WERI-Rb-1 (cell line): Measurements from ENCODE around the gene MRPL4.
"Not testable (repeated sequence)": the region's sequence is repeated elsewhere in the genome, so short reads cannot be mapped to it uniquely, and the experiment has no call there.

Experiments used
- DNase-seq: peaks from one replicate; pipeline ENCODE4 v3.0.0-alpha.2; 2020
- H3K27ac ChIP-seq: fragments of 250-450 bp; sonication (Bioruptor Pico); 2 replicates; pipeline ENCODE4 v1.5.1; 2020; ENCODE audit warnings: mild to moderate bottlenecking, moderate library complexity
- H3K27me3 ChIP-seq: fragments of 250-450 bp; sonication (Bioruptor Pico); 2 replicates; pipeline ENCODE4 v1.5.1; 2021; ENCODE audit warnings: mild to moderate bottlenecking, low read depth, moderate library complexity; ENCODE audit not compliant: insufficient read depth, severe bottlenecking
- H3K36me3 ChIP-seq: fragments of 250-450 bp; sonication (Bioruptor Pico); 2 replicates; pipeline ENCODE4 v1.5.1; 2020; ENCODE audit warnings: mild to moderate bottlenecking, moderate library complexity
- H3K4me3 ChIP-seq: 2 replicates; pipeline ENCODE4 v1.5.1; 2011; ENCODE audit warnings: low read depth, mild to moderate bottlenecking, control low read depth, low read length
- H3K9me3 ChIP-seq: fragments of 250-450 bp; sonication (Bioruptor Pico); 2 replicates; pipeline ENCODE4 v1.5.1; 2021; ENCODE audit warnings: mild to moderate bottlenecking, moderate library complexity; ENCODE audit not compliant: severe bottlenecking
- CTCF ChIP-seq: IDR thresholded peaks from 2 replicates; pipeline ENCODE4 v1.5.1; 2011; ENCODE audit warnings: low read depth, mild to moderate bottlenecking, control low read depth, inconsistent platforms, low read length

Gene MRPL4

GRCh38 chr19:10230861-10231611 is 21.0 kb upstream of the MRPL4 start, which contains the start of gene S1PR2:
S1PR2 (minus strand) TSS chr19:10231331; CDS start chr19:10224905, 6,426 bp downstream.
- Histone ChIP-seq H3K9me3 (no peaks in the 10 kb centered on the region), H3K36me3 (no peaks in the 10 kb centered on the region), H3K4me3 (peak within 1 kb of the TSS; percentile 90), H3K27me3 (no peaks in the 10 kb centered on the region), H3K27ac (peak within 1 kb of the TSS; percentile 66)
- peak; percentile 68 for DNase-seq
- TF ChIP-seq CTCF = no peak

- Histone ChIP-seq H3K9me3 (no peaks in the 10 kb centered on the region), H3K27ac (no peak overlapping the region), H3K27me3 (no peaks in the 10 kb centered on the region), H3K4me3 (peak overlapping the region; percentile 90; the same call in 1 of the 2 replicates), H3K36me3 (no peaks in the 10 kb centered on the region)
- TF ChIP-seq CTCF = no peak
- DNase-seq = no peak
Measured at GRCh38 chr19:10231612-10232228, 20.3 kb upstream of the MRPL4 start.

GRCh38 chr19:10233946-10234345 is 18.1 kb upstream of the MRPL4 start:
- Histone ChIP-seq H3K9me3 (no peaks in the 10 kb centered on the region), H3K4me3 (no peak overlapping the region), H3K27me3 (no peaks in the 10 kb centered on the region), H3K36me3 (no peaks in the 10 kb centered on the region), H3K27ac (no peak overlapping the region)
- TF ChIP-seq CTCF = no peak
- DNase-seq = no peak

GRCh38 chr19:10235003-10235402 is 17.0 kb upstream of the MRPL4 start:
- Histone ChIP-seq H3K4me3 (no peak overlapping the region), H3K36me3 (no peaks in the 10 kb centered on the region), H3K9me3 (no peaks in the 10 kb centered on the region), H3K27ac (no peak overlapping the region), H3K27me3 (no peaks in the 10 kb centered on the region)
- TF ChIP-seq CTCF = no peak
- no peak for DNase-seq

- not testable (repeated sequence) for H3K27ac ChIP-seq, H3K9me3 ChIP-seq, DNase-seq, H3K4me3 ChIP-seq, H3K36me3 ChIP-seq, H3K27me3 ChIP-seq
Measured at GRCh38 chr19:10235409-10235808, 16.6 kb upstream of the MRPL4 start.

GRCh38 chr19:10237702-10238101 is 14.3 kb upstream of the MRPL4 start:
- Histone ChIP-seq H3K36me3 (no peaks in the 10 kb centered on the region), H3K27me3 (no peaks in the 10 kb centered on the region), H3K4me3 (no peak overlapping the region), H3K9me3 (no peaks in the 10 kb centered on the region), H3K27ac (no peak overlapping the region)
- TF ChIP-seq CTCF = no peak
- DNase-seq = no peak
